Epithelial cell of proximal tubule (primary cell): ENCODE measurements around the gene STXBP5. TPM values are rescaled to one million over a fixed set of nuclear protein-coding genes. Genes with fewer than 3 reads are reported as not detected.

Source experiments
- DNase-seq: peaks from one replicate; pipeline ENCODE4 v3.0.0-alpha.2; 2011; ENCODE audit warnings: low read depth
- H3K4me3 ChIP-seq: 2 replicates; pipeline ENCODE4 v1.5.1; 2011; ENCODE audit warnings: low read depth, mild to moderate bottlenecking, low read length
- CTCF ChIP-seq: conservative IDR thresholded peaks from 2 replicates; pipeline ENCODE4 v1.5.1; 2012; ENCODE audit warnings: low read depth, mild to moderate bottlenecking, low read length
- total RNA-seq: library from RNA; depleted of rRNA; stranded (reverse); fragments of >200 nt; gene quantifications from 2 replicates; pipeline ENCODE4 v1.2.3, GENCODE V29; 2015

Gene STXBP5
- total RNA-seq, 1 donor from 2014 or later = 16.3 TPM

GRCh38 chr6:147190556-147190955 lies 13.7 kb upstream of the STXBP5 start:
- H3K4me3 ChIP-seq = no peak overlapping the region
- no peak for TF ChIP-seq CTCF
- no peak for DNase-seq

- no peak for DNase-seq
- TF ChIP-seq CTCF = no peak
- no peak overlapping the region for H3K4me3 ChIP-seq
Observed at GRCh38 chr6:147192278-147192911, 11.8 kb upstream of the STXBP5 start.

GRCh38 chr6:147194652-147195411 lies 9.4 kb upstream of the STXBP5 start:
- DNase-seq = no peak

GRCh38 chr6:147195510-147195909 lies 8.7 kb upstream of the STXBP5 start:
- TF ChIP-seq CTCF = no peak
- H3K4me3 ChIP-seq = no peak overlapping the region
- no peak for DNase-seq

More at GRCh38 chr6:147194652-147195411, 9.4 kb upstream of the STXBP5 start:
- TF ChIP-seq CTCF = no peak
- H3K4me3 ChIP-seq = no peak overlapping the region

GRCh38 chr6:147195987-147196386 lies 8.2 kb upstream of the STXBP5 start:
- TF ChIP-seq CTCF = no peak
- DNase-seq = no peak
- H3K4me3 ChIP-seq = no peak overlapping the region

- no peak for TF ChIP-seq CTCF
- no peak overlapping the region for H3K4me3 ChIP-seq
- DNase-seq = no peak
Observed at GRCh38 chr6:147200711-147201110, 3.5 kb upstream of the STXBP5 start.

GRCh38 chr6:147201885-147202515 lies 2.2 kb upstream of the STXBP5 start:
- peak overlapping the region; percentile 92 for H3K4me3 ChIP-seq
- no peak for TF ChIP-seq CTCF
- no peak for DNase-seq
